DMS53 (cell line): ENCODE measurements around the gene TAF5.
"Not testable (repeated sequence)": the region's sequence is repeated elsewhere in the genome, so short reads cannot be mapped to it uniquely, and the experiment has no call there.

Source experiments
- DNase-seq: peaks from one replicate; lab custom pipeline; 2025; lab: John Stamatoyannopoulos, UW

The TAF5 gene

GRCh38 chr10:103415581-103415980, 47.8 kb downstream of the TAF5 start:
- DNase-seq, result no peak

- peak; percentile 86 for DNase-seq
Observed at GRCh38 chr10:103416436-103417147, 48.8 kb downstream of the TAF5 start.

- not testable (repeated sequence) for DNase-seq
Observed at GRCh38 chr10:103417148-103417469, 49.3 kb downstream of the TAF5 start.

GRCh38 chr10:103417601-103418000, 49.8 kb downstream of the TAF5 start:
- no peak for DNase-seq

- no peak for DNase-seq
Observed at GRCh38 chr10:103419101-103419500, 51.3 kb downstream of the TAF5 start.

- DNase-seq, result no peak
Observed at GRCh38 chr10:103423748-103424147, 56.0 kb downstream of the TAF5 start.

- DNase-seq, result no peak
Observed at GRCh38 chr10:103427866-103428265, 60.1 kb downstream of the TAF5 start.

- DNase-seq, result no peak
Observed at GRCh38 chr10:103428989-103429643, 61.3 kb downstream of the TAF5 start.

- no peak for DNase-seq
Observed at GRCh38 chr10:103429647-103430046, 61.9 kb downstream of the TAF5 start.

- DNase-seq, result peak; percentile 39
Observed at GRCh38 chr10:103431902-103432301, 64.1 kb downstream of the TAF5 start.

GRCh38 chr10:103433858-103434257, 66.1 kb downstream of the TAF5 start:
- DNase-seq, result no peak
